CD4-positive, alpha-beta T cell (primary cell): ENCODE results near the gene ARAF. TPM values are rescaled to one million over a fixed set of nuclear protein-coding genes. Genes with fewer than 3 reads are reported as not detected.
A peak's percentile ranks its signal among the peaks of the same experiment; 100 is the strongest.
"Not testable (repeated sequence)": the region's sequence is repeated elsewhere in the genome, so short reads cannot be mapped to it uniquely, and the experiment has no call there.

Source experiments
- ATAC-seq: fragments of 200-7000 bp; cut with Tn5 transposase; one replicate; pipeline ENCODE4 v1.10.0; 2022; ENCODE audit warnings: mild to moderate bottlenecking; ENCODE audit not compliant: poor library complexity
- CTCF ChIA-PET: fragments of 350-600 bp; sonication (Branson Sonifier 250); formaldehyde crosslinking; loops from one replicate; lab custom pipeline; 2021; ENCODE audit warnings: antibody characterized with exemption, inconsistent platforms; lab: Charles Lee
- POLR2A ChIA-PET: fragments of 350-600 bp; sonication (Branson Sonifier 250); formaldehyde crosslinking; loops from one replicate; lab custom pipeline; 2021; ENCODE audit warnings: antibody characterized with exemption, inconsistent platforms; lab: Charles Lee
- DNase-seq, 14 experiments: peaks; one replicate each; pipeline ENCODE4 v3.0.0-alpha.2; 2013 to 2020; ENCODE audit warnings: mixed read lengths in 2 of 14
- H3K27ac ChIP-seq, 2 donors: one replicate each; pipeline versions ENCODE4 v1.5.1 to v1.7.0; 2013; ENCODE audit warnings: low read length in 2 of 2, low read depth in 1 of 2, mild to moderate bottlenecking in 1 of 2
- H3K27me3 ChIP-seq, 2 experiments: 1 replicate in 1 of 2; 2 replicates in 1 of 2; pipeline versions ENCODE4 v1.6.1 to v1.7.0; 2013; ENCODE audit warnings: low read length in 2 of 2, control low read depth in 1 of 2, mild to moderate bottlenecking in 1 of 2, moderate library complexity in 1 of 2; ENCODE audit not compliant: insufficient read depth in 2 of 2, control insufficient read depth in 1 of 2
- H3K36me3 ChIP-seq: one replicate; pipeline ENCODE4 v1.6.1; 2013; ENCODE audit warnings: low read length, control low read depth; ENCODE audit not compliant: insufficient read depth
- H3K4me1 ChIP-seq: one replicate; pipeline ENCODE4 v1.6.1; 2013; ENCODE audit warnings: low read length, control low read depth; ENCODE audit not compliant: insufficient read depth
- H3K4me3 ChIP-seq: one replicate; pipeline ENCODE4 v1.5.1; 2013; ENCODE audit warnings: mild to moderate bottlenecking, low read length, moderate library complexity
- H3K9me3 ChIP-seq, 2 experiments: 1 replicate in 1 of 2; 2 replicates in 1 of 2; pipeline versions ENCODE4 v1.6.1 to v1.7.0; 2013; ENCODE audit warnings: low read length in 2 of 2, mild to moderate bottlenecking in 2 of 2, control low read depth in 1 of 2, moderate library complexity in 1 of 2; ENCODE audit not compliant: control insufficient read depth in 1 of 2, insufficient read depth in 1 of 2
- H3K27ac Mint-ChIP-seq: one replicate; pipeline ENCODE4 v1.8.0; 2020; ENCODE audit warnings: mixed read lengths
- H3K27me3 Mint-ChIP-seq: one replicate; pipeline ENCODE4 v1.8.0; 2021; ENCODE audit warnings: mixed read lengths
- H3K36me3 Mint-ChIP-seq: one replicate; pipeline ENCODE4 v1.8.0; 2021; ENCODE audit warnings: low read depth, mixed read lengths
- H3K4me1 Mint-ChIP-seq: one replicate; pipeline ENCODE4 v1.8.0; 2021; ENCODE audit warnings: low read depth, mixed read lengths
- H3K4me3 Mint-ChIP-seq: one replicate; pipeline ENCODE4 v1.8.0; 2020; ENCODE audit warnings: mild to moderate bottlenecking, mixed read lengths
- H3K9me3 Mint-ChIP-seq: one replicate; pipeline ENCODE4 v1.8.0; 2020; ENCODE audit warnings: mixed read lengths
- intact Hi-C, 2 experiments: fragments of 100-400 bp; cut with DNase I in 1 of 2; cut with micrococcal nuclease in 1 of 2; formaldehyde crosslinking; loops; one replicate each; pipeline versions ENCODE4 v1.15.1 to v1.9.0; 2023 to 2025; cut with DNase I, micrococcal nuclease
- polyA plus RNA-seq, 2 donors: library from polyadenylated mRNA; unstranded; fragments of 120-200 nt; gene quantifications; one replicate each; pipeline ENCODE4 v1.2.1, GENCODE V29; 2013
- total RNA-seq, 174 experiments: library from RNA in 2 of 174; stranded (reverse) in 2 of 174; gene quantifications; one replicate each; pipeline ENCODE4 v1.2.3 and lab custom pipeline; 2021 to 2026
- TF ChIP-seq, protein P1 (sequence below): fragments of 200-600 bp; IDR thresholded peaks from one replicate; pipeline ENCODE4 v1.8.0; 2022; ENCODE audit warnings: antibody characterized with exemption, mild to moderate bottlenecking

ARAF gene
- total RNA-seq (100 to 1,000 TPM; 119 to 121 TPM), total RNA-seq (lab: John Stamatoyannopoulos, UW) (55.2 to 117 (median 84.1) reads per million in 172 experiments)
- 58.3 TPM for polyA plus RNA-seq (2013, experiment 1 of 2)
- polyA plus RNA-seq (2013, experiment 2 of 2): 72.5 TPM

DNA sequence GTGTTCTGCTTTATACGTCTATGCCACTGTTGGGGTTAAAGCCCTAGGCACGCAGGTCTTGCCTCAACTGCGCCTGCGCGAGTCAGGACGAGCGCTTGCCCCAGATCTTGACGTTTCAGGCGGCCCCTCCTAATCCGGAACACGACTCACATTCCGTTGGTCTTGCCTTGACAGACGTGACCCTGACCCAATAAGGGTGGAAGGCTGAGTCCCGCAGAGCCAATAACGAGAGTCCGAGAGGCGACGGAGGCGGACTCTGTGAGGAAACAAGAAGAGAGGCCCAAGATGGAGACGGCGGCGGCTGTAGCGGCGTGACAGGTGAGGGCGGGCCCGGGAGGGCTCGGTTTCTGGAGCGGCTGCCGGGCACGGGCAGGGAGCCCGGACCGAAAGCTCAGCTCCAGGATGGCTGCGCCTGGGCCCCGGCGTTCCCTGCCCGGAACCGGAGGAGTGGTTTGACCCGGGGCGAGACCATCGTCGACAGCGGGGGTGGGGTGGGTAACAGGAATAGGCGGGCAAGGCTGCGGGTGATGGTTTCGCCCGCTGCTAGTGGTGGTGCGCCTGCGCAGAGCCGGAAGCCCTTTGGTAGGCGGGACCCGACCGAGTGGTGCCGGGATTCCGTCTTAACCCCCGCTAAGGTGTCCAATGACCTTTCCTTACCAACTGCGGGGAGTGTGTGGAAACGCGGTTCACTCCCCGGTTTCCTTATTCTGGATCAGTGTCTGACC lies at the start of gene ARAF:
ARAF (plus strand) TSS at position 272 of the 725 bp plus-strand sequence. CDS start 1,763 bp downstream, outside the sequence.
- POLR2A ChIA-PET: interaction anchor here (1.0 to 1.9 kb wide), 2 partner anchors 68 to 328 kb away, joined by 4 read pairs; partner anchors contain the start of genes CFP and USP11
- DNase-seq: peak; percentile 85 to 99 (median 92)
- Mint-ChIP-seq H3K9me3 (no peaks in the 10 kb centered on the region), H3K36me3 (peaks cover 43% of the 10 kb centered on the region), H3K4me3 (peak within 1 kb of the TSS; percentile 95), H3K4me1 (peaks cover 51% of the 10 kb centered on the region), H3K27ac (peak within 1 kb of the TSS; percentile 96), H3K27me3 (no peaks in the 10 kb centered on the region)
- CTCF ChIA-PET: no interaction called here
- no peaks in the 10 kb centered on the region for H3K9me3 ChIP-seq
- H3K4me1 ChIP-seq: peaks cover 40% of the 10 kb centered on the region
- H3K4me3 ChIP-seq: peak within 1 kb of the TSS; percentile 85
- H3K36me3 ChIP-seq: peaks cover 27% of the 10 kb centered on the region
- ATAC-seq: peak; percentile 86
- H3K27me3 ChIP-seq: no peaks in the 10 kb centered on the region
- H3K27ac ChIP-seq: peak within 1 kb of the TSS; percentile 79 to 96
- TF ChIP-seq, protein P1, sequence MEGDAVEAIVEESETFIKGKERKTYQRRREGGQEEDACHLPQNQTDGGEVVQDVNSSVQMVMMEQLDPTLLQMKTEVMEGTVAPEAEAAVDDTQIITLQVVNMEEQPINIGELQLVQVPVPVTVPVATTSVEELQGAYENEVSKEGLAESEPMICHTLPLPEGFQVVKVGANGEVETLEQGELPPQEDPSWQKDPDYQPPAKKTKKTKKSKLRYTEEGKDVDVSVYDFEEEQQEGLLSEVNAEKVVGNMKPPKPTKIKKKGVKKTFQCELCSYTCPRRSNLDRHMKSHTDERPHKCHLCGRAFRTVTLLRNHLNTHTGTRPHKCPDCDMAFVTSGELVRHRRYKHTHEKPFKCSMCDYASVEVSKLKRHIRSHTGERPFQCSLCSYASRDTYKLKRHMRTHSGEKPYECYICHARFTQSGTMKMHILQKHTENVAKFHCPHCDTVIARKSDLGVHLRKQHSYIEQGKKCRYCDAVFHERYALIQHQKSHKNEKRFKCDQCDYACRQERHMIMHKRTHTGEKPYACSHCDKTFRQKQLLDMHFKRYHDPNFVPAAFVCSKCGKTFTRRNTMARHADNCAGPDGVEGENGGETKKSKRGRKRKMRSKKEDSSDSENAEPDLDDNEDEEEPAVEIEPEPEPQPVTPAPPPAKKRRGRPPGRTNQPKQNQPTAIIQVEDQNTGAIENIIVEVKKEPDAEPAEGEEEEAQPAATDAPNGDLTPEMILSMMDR: no peak
- intact Hi-C loops: loop anchor here (5.0 to 10.0 kb wide), 6 partner anchors 61 to 466 kb away; partner anchors contain the start of genes ELK1 (in 1 of the 2), ZNF41 (in 1 of the 2) and ZNF81 (in 1 of the 2)

DNA sequence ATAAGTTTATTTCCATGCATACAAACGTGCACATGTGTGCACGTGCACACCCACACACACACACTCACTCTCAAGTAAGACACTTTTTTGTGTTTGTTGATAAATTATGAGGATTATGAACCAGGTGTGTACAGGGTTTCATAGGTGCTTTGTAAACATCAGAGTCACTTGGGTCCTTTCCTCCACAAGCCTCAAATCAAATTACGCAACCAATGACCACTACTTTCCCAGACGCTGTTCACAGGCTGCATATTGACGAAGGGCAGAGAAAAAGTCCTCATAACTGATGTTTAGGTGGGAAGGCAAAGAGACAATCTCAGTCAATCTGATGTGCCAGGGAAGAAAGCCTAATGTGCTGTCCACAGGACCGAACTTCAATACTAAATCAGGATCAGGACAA lies 48.6 kb upstream of the ARAF start:
- POLR2A ChIA-PET, DNase-seq, H3K36me3 ChIP-seq, H3K27me3 Mint-ChIP-seq, CTCF ChIA-PET, H3K9me3 ChIP-seq, H3K4me1 ChIP-seq, H3K4me3 ChIP-seq, ATAC-seq, H3K9me3 Mint-ChIP-seq, H3K36me3 Mint-ChIP-seq, H3K27me3 ChIP-seq, intact Hi-C loops, H3K27ac ChIP-seq: not testable (repeated sequence)
- H3K4me1 Mint-ChIP-seq: peaks cover 16% of the 10 kb centered on the region
- peak overlapping the region; percentile 59 for H3K27ac Mint-ChIP-seq
- H3K4me3 Mint-ChIP-seq: peak overlapping the region; percentile 50

DNA sequence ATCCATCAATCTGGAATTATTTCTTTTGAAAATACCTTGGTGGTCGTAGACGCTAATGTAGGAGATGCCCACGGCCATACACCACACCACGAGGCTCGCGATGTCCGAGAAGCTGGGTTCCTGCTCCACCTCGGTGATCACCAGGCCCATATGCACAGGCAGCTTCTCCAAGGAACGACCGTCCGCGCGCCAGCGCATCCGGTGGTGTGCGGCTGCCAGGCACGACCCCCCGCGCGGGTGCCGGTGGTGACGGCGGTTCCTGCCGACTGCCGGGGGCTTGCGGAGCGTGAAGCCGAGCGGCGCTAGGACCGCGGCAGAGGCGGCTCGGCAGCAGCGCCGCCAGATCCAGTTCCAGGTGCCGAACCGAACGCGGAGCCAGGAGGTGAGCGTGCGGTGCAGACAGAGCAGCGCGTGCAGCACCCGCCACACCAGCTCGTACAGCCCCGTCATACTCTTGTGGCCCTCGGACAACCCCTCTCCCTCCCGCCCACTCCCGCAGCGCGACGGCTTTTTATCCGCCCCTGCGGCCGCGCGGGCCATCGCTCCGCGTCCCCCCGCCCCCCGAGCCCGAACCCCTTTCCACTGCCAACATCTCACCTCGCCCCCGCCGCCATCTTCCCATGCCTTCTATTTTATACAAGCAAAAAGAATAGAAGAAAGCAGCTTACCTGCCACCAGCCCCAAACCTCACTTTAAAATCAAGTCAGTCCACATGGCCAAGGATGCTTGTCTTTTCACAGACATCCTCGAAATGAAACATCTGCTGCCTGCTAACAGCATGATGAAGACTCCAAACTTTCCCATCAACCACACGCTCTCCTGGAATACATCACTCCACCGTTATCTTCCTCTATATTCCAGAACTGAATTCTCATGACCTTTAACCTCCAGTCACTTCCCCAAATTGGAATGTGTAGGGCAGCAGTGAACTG lies 47.7 kb upstream of the ARAF start:
- intact Hi-C loops, H3K4me1 ChIP-seq, H3K9me3 Mint-ChIP-seq, H3K27me3 Mint-ChIP-seq, H3K27ac ChIP-seq, H3K27me3 ChIP-seq, H3K9me3 ChIP-seq, H3K36me3 ChIP-seq, H3K36me3 Mint-ChIP-seq: not testable (repeated sequence)
- peak overlapping the region; percentile 91 for H3K4me3 Mint-ChIP-seq
- peak in 4 of 14 experiments; percentile 6 to 26 (median 16) for DNase-seq
- peaks cover 16% of the 10 kb centered on the region for H3K4me1 Mint-ChIP-seq
- POLR2A ChIA-PET: interaction anchor here (0.6 to 1.4 kb wide), 3 partner anchors 10 to 386 kb away, joined by 3 to 6 read pairs (median 3); partner anchors contain the start of genes NDUFB11 and RBM10
- H3K27ac Mint-ChIP-seq: peak overlapping the region; percentile 69
- peak overlapping the region; percentile 52 for H3K4me3 ChIP-seq
- CTCF ChIA-PET: interaction anchor here (0.6 to 1.4 kb wide), 2 partner anchors 10 to 324 kb away, joined by 4 to 6 read pairs; no protein-coding TSS in a partner anchor
- ATAC-seq: peak; percentile 88
